Measurements from ENCODE around the gene MOCOS.

Gene MOCOS

GRCh38 chr18:36297417-36298125, 110.3 kb downstream of the MOCOS start, which contains the start of gene FHOD3:
TSS of gene FHOD3 (plus strand) at chr18:36297713. CDS start at chr18:36297836, 123 bp downstream.
- H3K4me1 ChIP-seq (ENCODE audit: insufficient read depth, low read length): peaks cover 12% of the 10 kb centered on the region
- H3K27me3 ChIP-seq (ENCODE audit: insufficient read depth, low read length): no peaks in the 10 kb centered on the region
- peaks cover 4% of the 10 kb centered on the region for H3K9me3 ChIP-seq (ENCODE audit: low read length)
- peak within 1 kb of the TSS; percentile 62 for H2AFZ ChIP-seq (ENCODE audit: low read depth, low read length)
- peak within 1 kb of the TSS; percentile 89 for H3K4me3 ChIP-seq (ENCODE audit: low read length)
- H3K36me3 ChIP-seq (ENCODE audit: insufficient read depth, low read length): no peaks in the 10 kb centered on the region

GRCh38 chr18:36298126-36298741, 110.9 kb downstream of the MOCOS start:
- Histone ChIP-seq H2AFZ (ENCODE audit: low read depth, low read length) (peak overlapping the region; percentile 62), H3K27me3 (ENCODE audit: insufficient read depth, low read length) (no peaks in the 10 kb centered on the region), H3K9me3 (ENCODE audit: low read length) (peaks cover 4% of the 10 kb centered on the region), H3K36me3 (ENCODE audit: insufficient read depth, low read length) (no peaks in the 10 kb centered on the region), H3K4me1 (ENCODE audit: insufficient read depth, low read length) (peaks cover 18% of the 10 kb centered on the region), H3K4me3 (ENCODE audit: low read length) (peak overlapping the region; percentile 89)

- Histone ChIP-seq H3K36me3 (ENCODE audit: insufficient read depth, low read length) (no peaks in the 10 kb centered on the region), H3K4me1 (ENCODE audit: insufficient read depth, low read length) (peaks cover 20% of the 10 kb centered on the region), H3K9me3 (ENCODE audit: low read length) (peaks cover 4% of the 10 kb centered on the region), H3K4me3 (ENCODE audit: low read length) (peak overlapping the region; percentile 89), H2AFZ (ENCODE audit: low read depth, low read length) (no peak overlapping the region), H3K27me3 (ENCODE audit: insufficient read depth, low read length) (no peaks in the 10 kb centered on the region)
Observed at GRCh38 chr18:36299015-36299414, 111.7 kb downstream of the MOCOS start.

DNA sequence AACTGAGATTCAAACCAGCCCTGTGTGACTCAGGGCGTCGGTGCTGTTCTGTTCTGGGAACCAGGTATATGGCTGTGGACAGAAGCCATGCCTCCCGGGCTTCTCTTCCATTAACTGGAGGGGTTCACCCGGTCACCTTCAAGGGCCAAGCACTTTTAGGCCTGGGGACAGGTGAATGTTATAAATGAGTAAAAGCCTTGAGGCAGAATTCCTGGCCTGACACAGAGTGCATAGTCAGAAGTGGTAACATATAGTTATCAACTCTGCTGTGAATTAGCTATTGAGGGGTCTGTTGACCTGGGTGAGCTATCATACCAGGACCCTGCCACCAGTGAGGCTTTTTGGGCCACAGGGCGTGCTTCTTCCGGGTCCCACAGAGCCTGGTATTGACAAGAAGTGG, 112.9 kb downstream of the MOCOS start:
- Histone ChIP-seq H2AFZ (ENCODE audit: low read depth, low read length) (no peak overlapping the region), H3K4me3 (ENCODE audit: low read length) (no peak overlapping the region), H3K4me1 (ENCODE audit: insufficient read depth, low read length) (peaks cover 20% of the 10 kb centered on the region), H3K27me3 (ENCODE audit: insufficient read depth, low read length) (no peaks in the 10 kb centered on the region), H3K9me3 (ENCODE audit: low read length) (peaks cover 4% of the 10 kb centered on the region), H3K36me3 (ENCODE audit: insufficient read depth, low read length) (no peaks in the 10 kb centered on the region)

DNA sequence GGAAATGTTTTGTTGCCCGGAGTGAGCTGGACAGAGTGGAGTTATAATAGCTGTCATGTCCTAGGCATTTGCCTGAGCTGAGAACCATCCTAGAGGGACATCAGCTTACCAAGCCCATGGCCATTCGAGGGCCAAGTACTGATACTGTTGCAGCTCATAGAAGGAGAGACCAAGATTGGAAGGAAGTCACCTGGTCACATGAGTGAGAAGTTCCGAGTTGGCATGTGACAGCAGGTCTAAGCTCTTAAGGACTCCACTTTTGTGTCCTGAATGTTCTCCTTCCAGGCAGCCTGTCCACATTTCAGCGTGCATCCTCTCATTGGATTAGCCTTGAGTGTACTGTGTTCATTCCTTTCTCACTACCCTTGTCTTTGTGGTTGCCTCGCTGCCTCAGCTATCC, 114.6 kb downstream of the MOCOS start:
- Histone ChIP-seq H3K4me3 (ENCODE audit: low read length) (no peak overlapping the region), H2AFZ (ENCODE audit: low read depth, low read length) (no peak overlapping the region), H3K36me3 (ENCODE audit: insufficient read depth, low read length) (no peaks in the 10 kb centered on the region), H3K4me1 (ENCODE audit: insufficient read depth, low read length) (peaks cover 17% of the 10 kb centered on the region), H3K9me3 (ENCODE audit: low read length) (peaks cover 4% of the 10 kb centered on the region), H3K27me3 (ENCODE audit: insufficient read depth, low read length) (no peaks in the 10 kb centered on the region)

DNA sequence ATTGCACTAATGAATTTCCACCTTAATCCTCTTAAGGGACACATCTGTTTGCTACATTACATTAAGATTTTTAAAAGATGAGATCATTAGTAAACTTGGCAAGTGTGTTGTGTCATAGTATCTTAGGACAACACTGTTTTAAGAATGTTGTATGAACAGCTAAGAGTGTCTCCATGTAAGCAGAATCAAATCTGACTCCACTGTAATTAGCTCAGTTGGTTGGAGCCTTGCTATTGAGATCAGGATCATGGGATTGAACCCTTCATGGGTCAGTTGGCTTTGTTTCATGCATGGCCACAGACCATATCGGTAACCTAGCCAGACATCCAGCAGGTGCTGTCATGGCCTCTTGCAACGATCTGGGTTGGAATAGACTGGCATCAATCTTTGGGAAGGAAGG, 115.4 kb downstream of the MOCOS start:
- H2AFZ ChIP-seq (ENCODE audit: low read depth, low read length): no peak overlapping the region
- no peaks in the 10 kb centered on the region for H3K27me3 ChIP-seq (ENCODE audit: insufficient read depth, low read length)
- H3K9me3 ChIP-seq (ENCODE audit: low read length): peaks cover 4% of the 10 kb centered on the region
- peaks cover 2% of the 10 kb centered on the region for H3K36me3 ChIP-seq (ENCODE audit: insufficient read depth, low read length)
- no peak overlapping the region for H3K4me3 ChIP-seq (ENCODE audit: low read length)
- peaks cover 17% of the 10 kb centered on the region for H3K4me1 ChIP-seq (ENCODE audit: insufficient read depth, low read length)

GRCh38 chr18:36303211-36303844, 116.0 kb downstream of the MOCOS start:
- Histone ChIP-seq H3K36me3 (ENCODE audit: insufficient read depth, low read length) (peaks cover 4% of the 10 kb centered on the region), H3K9me3 (ENCODE audit: low read length) (peaks cover 4% of the 10 kb centered on the region), H2AFZ (ENCODE audit: low read depth, low read length) (no peak overlapping the region), H3K27me3 (ENCODE audit: insufficient read depth, low read length) (no peaks in the 10 kb centered on the region), H3K4me3 (ENCODE audit: low read length) (no peak overlapping the region), H3K4me1 (ENCODE audit: insufficient read depth, low read length) (peaks cover 17% of the 10 kb centered on the region)

- H2AFZ ChIP-seq (ENCODE audit: low read depth, low read length): no peak overlapping the region
- peaks cover 4% of the 10 kb centered on the region for H3K9me3 ChIP-seq (ENCODE audit: low read length)
- H3K36me3 ChIP-seq (ENCODE audit: insufficient read depth, low read length): peaks cover 4% of the 10 kb centered on the region
- H3K4me3 ChIP-seq (ENCODE audit: low read length): no peak overlapping the region
- H3K27me3 ChIP-seq (ENCODE audit: insufficient read depth, low read length): no peaks in the 10 kb centered on the region
- peaks cover 8% of the 10 kb centered on the region for H3K4me1 ChIP-seq (ENCODE audit: insufficient read depth, low read length)
Observed at GRCh38 chr18:36304723-36305122, 117.4 kb downstream of the MOCOS start.

DNA sequence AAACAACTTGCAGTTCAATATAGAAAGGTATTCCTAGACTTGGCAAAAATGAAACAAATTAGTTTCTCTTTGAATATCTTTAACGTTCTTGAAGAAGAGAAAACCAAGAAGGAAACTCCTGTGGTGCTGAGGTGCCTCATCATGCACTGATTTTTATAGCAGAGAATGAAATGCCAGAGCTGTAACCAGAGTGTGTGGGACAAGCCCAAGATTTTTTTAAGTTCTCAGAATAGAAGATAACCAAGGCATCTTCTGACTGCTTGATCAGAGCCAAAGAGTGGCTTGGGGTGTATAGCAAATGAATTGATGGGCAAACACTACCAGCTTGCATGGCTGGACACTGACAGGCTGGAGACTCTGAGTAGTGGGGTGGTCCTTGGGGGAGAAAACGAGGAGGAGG, 118.1 kb downstream of the MOCOS start:
- H3K4me3 ChIP-seq (ENCODE audit: low read length): no peak overlapping the region
- peaks cover 8% of the 10 kb centered on the region for H3K4me1 ChIP-seq (ENCODE audit: insufficient read depth, low read length)
- H3K9me3 ChIP-seq (ENCODE audit: low read length): no peaks in the 10 kb centered on the region

DNA sequence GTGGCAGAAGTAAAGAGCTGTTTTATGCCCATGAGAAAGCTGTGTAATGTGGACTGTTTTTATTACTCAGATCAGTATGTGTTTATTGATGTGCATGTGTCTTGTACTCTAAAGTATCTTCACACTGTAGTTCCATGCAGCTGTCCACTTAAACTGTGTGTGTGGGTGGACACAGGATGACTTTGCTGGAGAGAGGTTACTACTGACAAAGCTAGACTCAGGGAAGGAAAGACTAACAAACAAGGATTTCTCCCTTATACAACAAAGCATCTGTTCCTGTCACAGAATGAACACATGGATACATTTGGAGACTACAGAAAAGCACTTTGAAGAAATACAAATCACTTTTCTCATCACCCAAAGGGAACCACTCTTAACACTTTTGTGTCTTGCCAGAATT, 120.2 kb downstream of the MOCOS start:
- no peak overlapping the region for H3K4me3 ChIP-seq (ENCODE audit: low read length)
- no peaks in the 10 kb centered on the region for H3K9me3 ChIP-seq (ENCODE audit: low read length)
- H3K27me3 ChIP-seq (ENCODE audit: insufficient read depth, low read length): no peaks in the 10 kb centered on the region
- peaks cover 12% of the 10 kb centered on the region for H3K4me1 ChIP-seq (ENCODE audit: insufficient read depth, low read length)
- no peak overlapping the region for H2AFZ ChIP-seq (ENCODE audit: low read depth, low read length)
- peaks cover 4% of the 10 kb centered on the region for H3K36me3 ChIP-seq (ENCODE audit: insufficient read depth, low read length)

More for the DNA sequence above, 118.1 kb downstream of the MOCOS start:
- Histone ChIP-seq H2AFZ (ENCODE audit: low read depth, low read length) (no peak overlapping the region), H3K27me3 (ENCODE audit: insufficient read depth, low read length) (no peaks in the 10 kb centered on the region), H3K36me3 (ENCODE audit: insufficient read depth, low read length) (peaks cover 4% of the 10 kb centered on the region)

DNA sequence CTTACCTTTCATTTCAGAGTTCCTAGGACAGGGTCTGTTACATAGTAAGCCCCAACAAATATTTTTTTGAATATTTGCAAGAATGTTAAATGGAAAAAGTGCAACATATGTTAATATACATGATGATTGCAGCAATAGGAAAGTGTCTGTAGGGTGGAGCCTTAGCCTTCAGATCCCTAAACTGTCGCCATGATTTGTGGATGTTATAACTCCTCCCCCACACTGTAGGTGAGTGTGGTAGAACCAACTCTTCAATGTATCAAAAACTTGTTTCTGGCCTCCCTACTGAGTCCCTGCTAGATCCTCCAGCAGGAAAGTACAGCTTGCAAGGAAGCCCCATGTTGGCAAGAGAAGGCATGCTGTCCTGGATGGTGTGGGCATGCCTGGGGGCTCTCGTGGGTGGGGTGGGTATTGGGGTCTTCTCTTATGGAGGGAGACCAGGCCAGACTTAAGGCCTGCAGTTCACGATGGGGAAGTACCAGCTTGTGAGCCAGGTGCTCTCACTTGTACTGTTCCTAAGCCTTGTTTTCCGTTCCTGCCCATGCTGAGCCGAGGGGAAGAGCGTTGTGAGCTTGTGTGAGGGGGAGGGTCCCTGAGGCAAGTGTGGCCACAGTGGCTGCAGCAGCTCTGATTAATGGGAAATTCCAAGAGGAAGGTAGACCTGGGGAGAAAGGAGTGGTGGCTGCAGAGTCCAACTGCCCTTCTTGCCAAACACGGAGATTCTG, 121.6 kb downstream of the MOCOS start:
- Histone ChIP-seq H3K36me3 (ENCODE audit: insufficient read depth, low read length) (peaks cover 4% of the 10 kb centered on the region), H2AFZ (ENCODE audit: low read depth, low read length) (no peak overlapping the region), H3K4me1 (ENCODE audit: insufficient read depth, low read length) (peaks cover 4% of the 10 kb centered on the region), H3K9me3 (ENCODE audit: low read length) (no peaks in the 10 kb centered on the region), H3K4me3 (ENCODE audit: low read length) (no peak overlapping the region), H3K27me3 (ENCODE audit: insufficient read depth, low read length) (no peaks in the 10 kb centered on the region)

DNA sequence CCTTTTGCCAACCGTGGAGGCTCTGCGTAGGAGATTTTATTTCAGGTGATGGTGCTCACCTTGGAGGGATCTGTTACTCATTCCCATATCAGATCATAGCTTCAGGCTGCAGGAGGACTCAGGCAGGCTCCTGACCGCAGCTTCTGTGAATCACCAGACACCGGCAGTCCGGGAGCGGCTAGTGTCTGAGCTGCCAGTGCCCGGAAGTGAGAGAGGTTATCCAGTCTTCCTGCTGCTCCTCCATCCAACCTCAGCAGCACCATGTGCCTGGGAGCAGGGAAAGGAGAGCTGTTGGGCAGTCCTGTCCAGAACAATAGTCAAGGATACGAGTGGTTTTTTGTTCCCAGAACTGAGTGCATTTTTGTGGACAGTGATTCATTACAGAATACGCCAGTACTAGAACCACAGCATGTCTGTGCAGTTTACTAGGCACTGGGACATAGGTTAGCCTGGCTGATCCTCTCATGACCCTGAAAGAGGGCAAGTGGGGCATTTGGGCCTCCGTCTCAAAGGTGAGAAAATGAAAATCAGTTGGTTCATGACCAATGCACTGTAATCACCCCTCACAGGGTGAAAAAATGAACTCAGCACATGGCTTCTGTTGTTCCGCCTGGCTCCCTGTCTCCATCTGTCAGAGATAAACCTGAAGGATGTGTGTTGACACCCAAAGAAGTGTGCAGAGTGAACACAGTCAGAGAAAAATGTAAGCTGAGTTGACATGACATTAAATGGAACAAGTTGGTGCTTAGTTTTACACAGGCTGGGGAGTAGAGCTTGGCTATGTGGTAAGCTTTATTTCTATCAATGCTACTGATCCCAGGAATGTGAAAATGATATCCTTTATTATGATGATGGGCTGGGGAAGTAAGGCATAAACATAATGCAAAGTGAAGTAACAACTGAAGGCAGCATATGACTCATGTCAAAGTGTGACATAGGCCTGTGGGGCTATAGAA, 122.4 kb downstream of the MOCOS start:
- Histone ChIP-seq H3K4me1 (ENCODE audit: insufficient read depth, low read length) (peaks cover 4% of the 10 kb centered on the region), H3K27me3 (ENCODE audit: insufficient read depth, low read length) (no peaks in the 10 kb centered on the region), H3K36me3 (ENCODE audit: insufficient read depth, low read length) (peaks cover 4% of the 10 kb centered on the region), H3K9me3 (ENCODE audit: low read length) (no peaks in the 10 kb centered on the region), H2AFZ (ENCODE audit: low read depth, low read length) (no peak overlapping the region), H3K4me3 (ENCODE audit: low read length) (no peak overlapping the region)
